Muscle of arm (tissue), 12 donors: Measurements from ENCODE around the gene NAXD. TPM values are rescaled to one million over a fixed set of nuclear protein-coding genes. Genes with fewer than 3 reads are reported as not detected.
"Not testable (repeated sequence)": the region's sequence is repeated elsewhere in the genome, so short reads cannot be mapped to it uniquely, and the experiment has no call there.

Experiments used
- DNase-seq: peaks from one replicate; pipeline ENCODE4 v3.0.0-alpha.2; 2013
- polyA plus RNA-seq, 12 donors: library from polyadenylated mRNA; unstranded; fragments of 120-200 nt; gene quantifications; one replicate each; pipeline ENCODE4 v1.2.1, GENCODE V29; 2013; ENCODE audit not compliant: insufficient read length in 12 of 12

NAXD gene
- polyA plus RNA-seq, 12 donors, result 22.9 to 30.6 (median 27.5) TPM; not detected in 1

DNA sequence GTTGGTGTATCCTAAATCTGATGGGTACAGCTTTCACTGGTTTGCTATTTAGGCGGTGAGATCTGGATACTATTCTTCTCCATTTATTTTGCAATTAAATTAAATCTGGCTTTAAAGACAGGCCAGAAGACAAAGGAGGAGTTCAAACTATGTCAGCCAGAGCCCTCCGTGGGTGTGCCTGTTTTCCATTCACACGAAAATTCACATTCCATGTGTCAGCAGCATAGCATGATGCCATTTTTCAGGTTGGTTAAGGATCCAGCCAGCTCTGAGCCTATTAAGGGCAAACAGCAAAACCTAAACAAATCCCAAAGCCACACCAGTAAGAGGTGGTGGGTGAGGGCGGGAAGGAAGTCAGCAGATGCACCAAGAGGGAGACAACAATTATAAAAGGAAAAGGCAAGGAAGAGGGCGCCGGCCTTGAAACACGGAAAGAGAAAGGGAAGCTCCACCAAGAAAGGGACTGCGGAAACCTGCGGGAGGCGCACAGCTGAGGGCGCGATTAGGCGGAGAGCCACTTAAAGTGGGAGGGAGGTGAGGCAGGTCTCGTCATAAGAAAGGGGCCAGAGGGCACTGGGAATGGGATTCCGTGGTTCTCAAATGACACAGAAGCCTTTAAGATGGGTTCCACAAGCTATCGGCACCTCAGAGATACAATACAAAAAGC lies 47.6 kb downstream of the NAXD start:
- no peak for DNase-seq

DNA sequence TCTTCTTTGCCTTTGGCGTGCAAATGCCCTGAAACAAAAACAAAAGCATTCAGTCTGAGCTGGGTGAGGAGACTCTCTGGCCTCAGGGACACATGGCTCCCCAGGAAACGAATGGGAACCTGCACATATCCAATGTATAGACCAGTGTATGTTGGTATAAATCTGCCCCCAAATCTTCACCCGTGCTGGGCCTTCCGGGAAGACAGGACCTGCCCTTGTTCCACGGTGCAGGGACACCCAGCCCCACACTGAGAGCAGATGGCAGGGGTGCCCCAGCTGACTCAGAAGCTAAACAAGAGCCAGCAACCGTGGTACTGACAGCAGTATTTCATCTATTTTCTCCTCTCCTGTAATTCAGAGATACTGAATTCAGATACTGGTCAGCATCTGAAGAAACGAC lies 48.1 kb downstream of the NAXD start:
- no peak for DNase-seq

DNA sequence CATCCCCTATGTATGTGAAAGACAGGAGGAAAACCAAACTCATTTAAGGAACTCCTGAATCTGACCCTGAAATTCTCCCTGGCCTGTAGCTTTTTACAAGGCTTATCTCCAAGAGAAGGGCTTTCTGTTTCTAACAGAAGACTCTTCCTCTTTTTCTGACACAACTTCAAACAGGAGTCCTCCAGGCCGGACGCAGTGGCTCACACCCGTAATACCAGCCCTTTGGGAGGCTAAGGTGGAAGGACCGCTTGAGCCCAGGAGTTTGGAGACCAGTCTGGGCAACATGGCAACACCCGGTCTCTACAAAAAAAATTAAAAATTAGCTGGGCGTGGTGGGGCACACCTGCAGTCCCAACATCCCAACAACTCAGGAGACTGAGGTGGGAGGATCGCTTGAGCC lies 48.7 kb downstream of the NAXD start:
- DNase-seq, result no peak

DNA sequence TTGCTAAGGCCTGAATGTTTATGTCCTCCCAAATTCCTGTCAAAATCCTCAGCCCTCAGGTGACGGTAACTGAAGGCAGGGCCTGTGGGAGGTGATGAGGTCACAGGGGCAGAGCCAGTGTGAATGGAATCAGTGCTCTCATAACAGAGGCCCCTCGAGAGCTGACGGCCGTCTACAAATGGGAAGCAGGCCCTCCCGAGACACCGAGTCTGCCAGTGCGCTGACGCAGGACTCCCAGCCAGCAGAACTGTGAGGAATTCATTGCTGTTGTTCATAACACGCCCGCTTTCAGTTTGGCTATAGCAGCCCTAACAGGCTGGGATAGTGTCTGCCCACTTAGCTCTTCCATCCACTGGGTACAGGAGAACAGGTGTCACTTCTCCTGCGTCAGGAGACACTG lies 49.3 kb downstream of the NAXD start:
- no peak for DNase-seq

DNA sequence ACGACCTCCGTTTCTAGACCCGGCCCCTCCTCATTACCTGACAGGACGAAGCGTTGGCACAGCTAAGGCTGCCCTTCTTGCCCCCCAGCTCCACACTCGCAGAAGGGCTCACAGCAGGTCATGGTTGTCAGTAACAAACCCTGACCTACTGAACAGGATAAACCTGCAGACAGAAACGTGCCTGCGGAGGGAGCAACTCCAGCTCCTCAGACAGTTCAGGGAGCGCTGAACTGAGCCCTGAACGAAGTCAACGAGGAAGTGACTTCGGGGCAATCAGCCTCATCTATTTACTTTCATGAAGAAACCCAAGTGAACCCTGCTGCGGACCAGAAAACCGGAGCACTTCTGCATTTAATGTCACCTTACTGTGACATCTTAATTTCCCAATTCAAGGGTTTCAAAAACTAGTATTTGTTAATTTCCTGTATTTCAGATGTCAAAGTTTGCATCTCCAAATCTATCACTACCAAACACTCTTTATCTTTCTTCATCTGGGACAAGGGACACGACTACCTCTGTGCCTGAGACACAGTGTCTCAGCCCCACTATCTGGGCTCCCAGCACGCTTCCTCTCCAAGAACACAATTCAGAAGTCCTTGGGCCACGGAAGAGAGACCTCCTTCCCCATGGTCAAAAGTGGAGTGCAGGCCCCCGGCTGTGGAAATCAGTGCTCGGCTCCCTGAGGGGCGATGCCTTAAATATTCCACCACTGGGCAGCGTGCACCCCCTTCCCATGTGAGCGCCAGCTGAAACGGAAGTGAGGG lies 50.3 kb downstream of the NAXD start:
- DNase-seq, result no peak

DNA sequence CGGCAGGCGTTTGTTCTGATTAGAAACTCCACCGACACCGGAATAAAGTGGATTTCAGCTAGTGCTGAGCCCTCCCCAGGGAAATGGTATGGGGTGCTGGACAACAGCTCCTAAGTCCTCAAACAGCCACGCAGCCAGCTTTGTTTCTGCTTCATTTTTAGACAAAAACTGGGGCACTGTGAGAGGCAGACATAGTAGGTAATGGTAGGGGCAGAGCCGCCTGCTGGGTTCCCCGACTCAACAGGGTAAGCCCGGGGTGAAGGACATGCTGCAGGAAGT lies 50.8 kb downstream of the NAXD start:
- no peak for DNase-seq

DNA sequence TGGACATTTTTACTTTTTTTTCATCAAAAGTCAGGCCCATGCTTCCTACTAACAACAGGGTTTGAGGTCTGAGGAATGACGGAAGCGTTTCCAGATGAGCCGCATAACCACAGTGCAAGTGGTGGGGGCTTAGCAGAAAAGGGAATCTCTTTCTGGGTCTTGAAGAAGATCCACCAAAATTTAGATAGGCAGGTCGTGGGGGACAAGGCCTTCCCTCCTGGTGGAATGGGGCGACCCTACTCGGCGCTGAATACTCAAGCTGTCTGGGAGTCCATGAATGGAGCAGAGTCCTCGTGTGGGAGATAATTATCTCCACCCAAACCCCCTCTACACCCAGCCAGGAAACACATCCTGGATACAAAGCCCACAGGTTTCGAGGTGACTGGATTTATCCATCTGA lies 53.7 kb downstream of the NAXD start:
- no peak for DNase-seq

DNA sequence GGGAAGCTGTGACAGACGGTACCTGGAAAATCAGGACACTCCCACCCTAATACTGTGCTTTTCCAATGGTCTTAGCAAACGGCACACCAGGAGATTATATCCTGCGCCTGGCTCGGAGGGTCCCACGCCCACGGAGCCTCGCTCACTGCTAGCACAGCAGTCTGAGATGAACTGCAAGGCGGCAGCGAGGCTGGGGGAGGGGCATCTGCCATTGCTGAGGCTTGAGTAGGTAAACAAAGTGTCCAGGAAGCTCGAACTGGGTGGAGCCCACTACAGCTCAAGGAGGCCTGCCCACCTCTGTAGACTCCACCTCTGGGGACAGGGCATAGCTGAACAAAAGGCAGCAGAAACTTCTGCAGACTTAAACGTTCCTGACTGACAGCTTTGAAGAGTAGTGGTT lies 54.5 kb downstream of the NAXD start:
- DNase-seq, result not testable (repeated sequence)

DNA sequence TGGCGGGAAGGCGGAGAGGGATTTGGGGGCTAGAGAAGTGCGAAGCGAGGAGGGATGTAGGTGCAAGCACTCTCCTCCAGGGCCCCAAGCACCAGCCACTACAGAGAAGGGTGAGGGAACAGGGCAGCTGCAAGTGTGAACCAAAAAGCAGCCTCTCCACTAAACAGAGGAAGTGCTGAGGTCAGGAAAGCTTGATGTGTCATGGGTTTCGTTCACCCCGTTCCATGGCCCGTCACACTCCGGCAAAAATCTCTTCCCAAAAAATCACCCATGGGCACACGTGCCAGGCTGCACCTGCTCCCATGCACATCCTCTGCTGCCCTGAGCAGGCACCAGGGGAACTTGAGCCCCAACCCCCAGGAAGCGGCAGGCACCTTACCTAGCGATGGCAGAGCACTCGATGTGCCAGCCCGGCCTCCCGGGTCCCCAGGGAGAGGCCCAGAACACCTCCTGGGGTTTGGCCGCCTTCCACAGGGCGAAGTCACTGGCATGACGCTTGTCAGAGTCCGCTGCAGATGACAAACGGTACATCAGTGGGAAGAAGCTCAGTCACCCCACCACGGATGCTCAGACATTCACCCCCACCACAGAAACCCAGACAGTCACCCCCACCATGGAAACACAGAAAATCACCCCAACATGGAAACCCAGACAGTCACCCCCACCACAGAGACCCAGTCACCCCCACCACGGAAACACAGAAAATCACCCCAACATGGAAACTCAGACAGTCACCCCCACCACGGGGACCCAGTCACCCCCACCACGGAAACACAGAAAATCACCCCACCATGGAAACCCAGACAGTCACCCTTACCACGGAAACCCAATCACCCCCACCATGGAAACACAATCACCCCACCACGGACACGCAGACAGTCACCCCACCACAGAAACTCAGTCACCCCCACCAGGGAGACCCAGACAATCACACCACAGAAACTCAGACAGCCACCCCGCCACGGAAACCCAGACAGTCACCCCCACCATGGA lies 61.5 kb downstream of the NAXD start:
- DNase-seq, result no peak

DNA sequence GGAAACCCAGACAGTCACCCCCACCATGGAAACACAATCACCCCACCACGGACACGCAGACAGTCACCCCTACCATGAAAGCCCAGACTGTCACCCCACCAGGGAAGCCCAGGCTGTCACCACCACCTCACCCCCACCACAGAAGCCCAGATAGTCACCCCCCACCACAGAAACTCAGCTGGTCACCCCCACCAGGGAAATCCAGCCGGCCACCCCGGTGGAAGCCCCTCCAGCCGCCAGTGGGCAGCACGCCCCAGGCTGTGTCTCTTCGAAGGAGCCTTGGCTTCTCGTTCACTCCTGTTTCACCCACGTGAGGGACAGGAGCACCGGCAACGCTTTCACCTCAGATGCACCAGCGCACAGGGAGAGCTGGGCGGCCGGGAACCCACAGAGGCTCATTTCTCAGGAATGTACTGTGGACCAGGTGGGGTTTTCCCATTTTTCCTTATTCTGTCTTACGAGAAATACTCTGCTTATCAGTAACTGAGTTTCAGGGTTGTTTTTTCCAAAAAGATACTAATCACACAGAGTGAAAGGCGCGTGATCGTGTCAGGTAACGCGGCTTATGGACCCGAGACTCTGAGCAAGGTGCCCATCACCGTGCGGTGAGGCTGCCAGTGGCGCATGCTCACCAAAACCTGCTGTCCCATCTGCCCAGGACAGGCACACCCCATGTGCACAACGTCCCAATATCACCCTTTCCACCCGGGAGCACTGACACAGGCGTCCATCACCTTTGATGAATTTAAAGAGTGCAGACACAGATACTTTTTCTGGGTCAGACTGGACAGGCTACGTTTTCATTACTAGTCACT lies 62.6 kb downstream of the NAXD start:
- DNase-seq, result no peak

DNA sequence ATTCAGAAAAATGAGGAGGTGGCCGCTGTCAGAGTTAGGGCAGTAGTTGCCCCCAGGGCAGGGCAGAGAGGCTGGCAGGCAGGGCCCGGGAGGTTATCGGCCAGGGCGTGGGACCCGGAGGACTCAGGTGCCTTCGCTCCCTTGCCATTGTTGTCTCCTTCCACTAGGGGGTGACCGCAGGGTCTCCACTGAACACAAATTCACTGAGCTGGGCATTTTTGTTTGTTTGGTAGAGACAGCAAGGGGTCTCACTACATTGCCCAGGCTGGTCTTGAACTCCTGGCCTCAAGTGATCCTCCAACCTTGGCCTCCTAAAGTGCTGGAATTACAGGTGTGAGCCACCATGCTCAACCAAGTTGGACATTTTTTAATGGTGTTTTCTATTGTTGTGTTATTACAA lies 65.5 kb downstream of the NAXD start:
- no peak for DNase-seq

DNA sequence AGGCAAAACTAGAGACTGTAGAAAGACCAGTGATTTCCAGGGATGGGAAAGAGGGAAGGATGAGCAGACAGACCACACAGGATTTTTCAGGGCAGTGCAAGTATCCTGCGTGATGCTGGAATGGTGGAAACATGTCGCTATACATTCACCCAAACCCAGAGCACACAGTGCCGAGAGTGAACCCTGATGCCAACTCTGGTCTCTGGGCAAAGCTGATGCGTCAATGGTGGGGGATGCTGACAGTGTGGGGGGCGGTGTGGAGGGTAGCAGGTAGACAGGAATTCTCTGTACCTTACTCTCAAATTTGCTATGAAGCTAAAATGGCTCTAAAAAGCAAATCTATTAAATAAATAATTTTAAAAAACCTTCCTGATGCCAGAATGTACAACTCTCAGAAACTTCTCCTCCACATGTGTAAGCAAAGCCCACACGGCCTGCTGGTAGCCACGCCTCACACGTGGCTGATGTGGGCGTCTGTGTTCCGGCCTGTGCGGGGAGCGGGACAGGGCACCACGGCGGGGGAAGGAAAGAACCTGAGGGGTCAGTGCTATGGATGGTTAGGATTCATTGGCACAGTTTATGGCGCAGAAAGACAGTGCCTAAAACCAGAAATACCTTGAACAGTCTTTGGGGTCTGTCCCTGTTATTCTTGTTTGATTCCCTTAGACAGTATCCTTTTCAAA lies 66.7 kb downstream of the NAXD start:
- DNase-seq, result no peak

DNA sequence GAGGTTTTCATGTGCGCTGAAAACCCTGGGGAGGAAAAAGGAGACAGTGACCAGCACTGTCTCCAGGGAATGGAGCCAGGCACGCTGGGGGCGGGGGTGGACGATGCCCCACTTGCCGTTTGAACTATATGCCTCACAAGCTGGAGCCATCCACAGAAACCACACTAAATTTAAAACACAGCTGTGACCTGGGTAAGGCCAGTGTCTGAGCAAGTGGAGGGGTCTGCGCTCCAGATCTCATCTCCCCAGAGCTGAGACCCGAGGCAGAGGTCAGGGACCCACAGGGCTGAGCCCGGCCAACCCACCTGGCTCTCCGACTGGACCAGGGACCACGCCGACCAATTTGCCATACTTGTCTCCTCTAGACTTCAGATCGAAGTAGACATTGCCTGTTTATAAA lies 67.4 kb downstream of the NAXD start:
- no peak for DNase-seq

DNA sequence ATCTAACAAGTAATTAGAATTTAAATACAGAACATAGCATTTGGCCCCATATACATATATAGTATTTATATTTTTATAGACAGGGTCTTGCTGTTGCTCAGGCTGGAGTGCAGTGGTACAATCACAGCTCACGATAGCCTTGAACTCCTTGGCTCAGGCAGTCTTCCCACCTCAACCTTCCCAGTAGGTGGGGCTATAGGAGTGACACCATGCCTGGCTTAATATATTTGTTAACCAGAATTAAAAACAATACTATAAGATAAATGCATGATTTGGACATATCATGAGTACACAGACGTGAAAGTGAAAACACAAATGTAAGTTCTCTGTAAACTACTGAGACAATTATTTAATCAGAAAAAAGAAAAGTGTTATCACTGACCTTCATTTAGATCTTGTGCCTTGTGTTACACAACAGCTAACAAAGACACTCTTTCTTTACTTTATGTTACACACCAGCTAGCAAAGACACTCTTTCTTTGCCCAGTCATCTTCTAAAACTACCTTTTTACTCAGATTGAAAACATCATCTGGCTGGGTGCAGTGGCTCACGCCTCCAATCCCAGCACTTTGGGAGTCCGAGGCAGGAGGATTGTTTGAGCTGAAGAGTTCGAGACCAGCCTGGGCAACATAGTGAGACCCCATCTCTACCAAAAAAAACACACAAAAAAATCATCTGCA lies 68.0 kb downstream of the NAXD start:
- DNase-seq, result no peak

DNA sequence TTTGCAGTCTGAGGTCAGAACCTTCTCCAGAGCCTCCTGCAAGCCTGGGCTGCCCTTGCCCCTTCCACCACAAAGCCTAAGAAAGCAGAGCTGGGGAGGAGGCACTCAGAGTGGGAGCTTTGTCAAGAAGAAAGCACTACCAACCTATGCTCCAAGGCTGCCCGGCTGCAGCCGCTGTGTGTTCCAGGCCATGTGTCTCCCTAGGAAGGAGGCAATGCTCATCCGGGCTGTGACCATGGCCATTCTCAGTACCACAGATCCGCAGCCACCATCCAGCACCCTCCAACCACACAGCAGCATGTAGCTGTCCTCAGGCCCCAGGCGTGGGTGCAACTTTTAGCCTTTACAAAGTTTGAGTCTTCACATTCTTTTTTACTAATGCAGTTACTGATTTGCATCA lies 68.6 kb downstream of the NAXD start:
- DNase-seq, result no peak

DNA sequence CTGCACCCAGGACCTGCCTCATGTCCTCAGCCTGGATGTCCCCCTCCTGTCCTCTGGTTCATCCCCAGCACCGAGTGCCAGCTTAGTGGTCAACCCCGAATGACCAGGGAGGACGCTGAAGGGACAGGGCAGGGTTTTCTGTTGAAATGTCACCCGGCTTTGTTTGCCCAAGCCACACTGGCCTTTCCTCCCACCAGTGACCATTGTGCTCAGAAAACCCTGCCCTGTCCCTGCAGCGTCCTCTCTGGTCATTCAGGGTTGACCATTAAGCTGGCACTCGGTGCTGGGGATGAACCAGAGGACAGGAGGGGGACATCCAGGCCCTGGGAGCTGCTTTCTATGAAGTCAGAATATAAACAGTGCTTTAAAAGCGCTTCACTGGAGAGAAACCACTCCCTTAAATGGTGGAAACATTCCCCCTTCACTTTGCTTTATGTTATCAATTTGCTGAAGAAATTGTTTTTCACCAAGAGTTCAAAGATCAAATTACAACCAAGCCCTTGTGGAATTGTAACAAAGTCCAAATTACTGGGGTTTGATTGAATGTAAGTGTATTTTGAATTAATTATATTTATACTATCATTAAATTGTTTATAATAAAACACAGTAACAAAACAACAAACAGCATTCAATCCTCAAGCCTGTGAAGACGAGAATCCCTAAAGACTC lies 69.2 kb downstream of the NAXD start:
- no peak for DNase-seq

DNA sequence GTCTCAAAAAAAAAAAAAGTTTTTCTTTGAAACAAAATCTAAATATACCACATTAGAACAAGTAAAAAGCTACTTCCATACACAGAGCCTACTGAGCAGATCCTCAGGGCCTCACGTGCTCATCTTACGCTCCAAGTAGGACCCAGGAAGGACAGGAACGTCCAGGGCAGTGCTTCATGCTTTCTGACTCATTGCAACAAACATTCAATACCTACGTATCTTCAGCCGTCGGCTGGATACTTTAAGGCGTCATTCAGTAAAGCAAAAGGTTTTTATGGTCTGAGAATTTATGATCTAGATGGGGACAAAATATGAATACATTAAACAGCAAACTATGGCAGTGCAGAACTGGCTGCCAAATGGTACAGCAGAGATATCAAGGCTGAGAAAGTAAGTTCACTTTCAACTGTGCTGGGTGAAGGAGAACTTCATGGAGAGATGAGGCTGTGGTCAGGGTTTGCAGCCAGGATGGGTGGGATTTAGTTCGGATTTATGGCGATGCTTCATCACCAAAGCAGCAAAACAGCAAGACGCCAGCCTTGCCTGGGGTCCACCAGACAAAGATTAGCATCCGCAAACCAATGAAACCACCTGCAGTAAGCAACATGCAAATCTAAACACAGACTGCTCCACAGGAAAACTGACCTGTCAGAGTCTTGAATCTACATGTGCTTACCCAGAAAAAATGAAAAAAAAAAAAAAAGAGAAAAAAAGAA lies 70.1 kb downstream of the NAXD start:
- DNase-seq, result no peak

DNA sequence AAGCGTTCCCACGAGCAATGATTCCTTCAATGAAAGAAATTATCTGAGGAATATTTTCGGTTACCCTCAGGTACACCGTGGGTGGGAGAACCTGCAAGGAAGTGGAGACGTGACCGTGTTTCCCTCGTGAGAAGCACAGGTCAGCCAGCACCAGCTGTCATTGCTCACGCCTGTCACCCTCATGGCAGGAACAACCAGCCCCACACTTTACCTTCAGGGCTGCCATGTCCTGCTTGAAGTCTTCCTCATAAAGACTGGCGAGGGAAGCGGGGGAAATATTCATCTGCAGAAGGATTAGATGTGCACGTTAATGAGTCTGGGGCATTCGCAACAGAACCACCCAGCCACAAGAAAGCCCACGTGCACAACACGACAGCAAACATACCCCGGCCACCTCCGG lies 72.4 kb downstream of the NAXD start:
- no peak for DNase-seq

DNA sequence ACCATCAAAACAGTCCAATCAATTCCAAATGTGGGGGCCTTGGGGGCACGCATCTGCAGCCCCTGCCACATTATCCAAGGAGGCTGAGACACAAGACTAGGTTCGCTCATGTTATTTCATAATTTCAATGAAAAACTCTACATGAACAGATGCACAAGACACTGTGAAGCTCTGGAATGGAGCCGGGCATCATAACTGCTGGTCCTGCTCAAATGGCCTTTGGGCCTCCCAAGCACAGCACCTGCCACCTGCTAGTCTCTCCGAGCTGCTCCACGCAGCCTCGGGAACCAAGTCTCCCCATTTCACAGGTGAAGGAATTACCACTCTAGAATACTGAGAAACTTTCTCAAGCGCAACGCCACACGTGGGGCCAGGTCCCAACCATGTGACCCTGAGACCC lies 73.7 kb downstream of the NAXD start:
- no peak for DNase-seq
